Muscle of arm (tissue), 12 donors: ENCODE results near the gene SLC44A1. TPM values are rescaled to one million over a fixed set of nuclear protein-coding genes. Genes with fewer than 3 reads are reported as not detected.
"Not testable (repeated sequence)": the region's sequence is repeated elsewhere in the genome, so short reads cannot be mapped to it uniquely, and the experiment has no call there.

ENCODE experiments used
- DNase-seq: peaks from one replicate; pipeline ENCODE4 v3.0.0-alpha.2; 2013
- polyA plus RNA-seq, 12 donors: library from polyadenylated mRNA; unstranded; fragments of 120-200 nt; gene quantifications; one replicate each; pipeline ENCODE4 v1.2.1, GENCODE V29; 2013; ENCODE audit not compliant: insufficient read length in 12 of 12

Gene SLC44A1
- polyA plus RNA-seq, 12 donors = 16.0 to 27.0 (median 17.9) TPM; not detected in 1

DNA sequence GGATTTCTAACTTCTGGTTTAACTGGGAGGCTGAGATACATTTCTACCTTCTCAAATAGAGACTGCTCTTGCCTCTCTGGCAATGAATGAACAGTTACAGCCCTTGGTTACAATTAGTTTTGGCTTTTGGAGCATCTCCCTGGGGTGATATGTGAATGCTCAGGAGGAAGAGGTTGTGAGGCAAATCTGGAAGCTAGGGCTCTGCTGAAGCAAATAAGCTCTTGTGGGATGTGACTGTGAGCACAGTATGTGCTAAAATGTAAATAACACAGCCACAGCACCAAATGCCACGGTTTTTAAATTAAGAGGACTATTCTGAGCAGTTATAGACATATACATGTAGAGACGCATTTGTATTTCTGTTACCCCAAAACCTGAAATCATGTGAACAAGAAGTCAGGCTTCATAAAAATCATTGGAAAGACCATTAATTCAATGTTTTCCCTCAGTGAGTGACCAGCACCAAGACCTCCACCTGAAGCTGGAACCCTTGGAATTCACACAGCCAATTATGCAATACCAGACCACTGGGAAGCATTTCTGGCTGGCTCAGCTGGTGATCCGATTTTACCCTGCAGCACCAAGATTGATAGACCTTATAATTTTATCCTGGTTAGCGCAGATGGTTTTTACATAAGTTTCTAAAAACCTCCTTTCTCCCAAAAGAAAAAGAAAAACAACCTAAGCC, 3.0 kb upstream of the SLC44A1 start:
- DNase-seq = no peak

DNA sequence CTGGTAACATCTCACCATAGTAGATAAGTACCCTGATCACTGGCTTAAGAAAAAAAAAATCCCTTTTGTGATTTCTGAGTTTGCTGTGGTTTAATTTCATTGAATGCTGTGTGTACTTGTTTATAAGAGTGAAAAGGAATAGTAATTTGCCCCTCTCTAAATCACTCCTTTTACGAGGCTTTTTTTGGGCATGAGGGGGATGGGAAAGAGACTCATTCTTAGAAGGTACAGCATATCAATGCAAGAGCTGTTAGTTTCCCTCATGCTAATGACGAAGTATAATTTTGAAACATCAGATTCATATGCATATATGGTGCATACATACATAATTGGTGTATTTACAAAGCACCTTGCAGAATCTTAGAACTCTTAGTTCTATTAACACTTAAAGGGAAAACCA, 2.4 kb upstream of the SLC44A1 start:
- no peak for DNase-seq

DNA sequence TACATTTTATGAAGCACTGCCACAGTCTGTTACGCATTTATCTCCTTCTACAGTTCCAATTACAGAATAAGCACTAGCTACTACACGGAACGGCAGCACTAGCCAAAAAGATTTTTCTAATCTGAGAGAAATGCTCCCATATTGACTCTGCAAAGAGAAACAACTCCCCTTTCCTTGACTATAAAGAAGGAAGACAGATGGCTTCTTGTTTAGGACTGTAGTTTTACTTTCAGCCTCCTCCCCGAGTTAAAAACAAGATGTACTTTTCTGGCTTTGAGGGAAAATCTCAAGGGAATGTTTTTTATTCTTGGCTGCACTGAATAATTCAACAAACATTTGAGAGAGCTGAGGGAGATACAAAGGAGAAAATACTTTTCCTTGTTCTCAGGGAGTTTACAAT, 1.9 kb upstream of the SLC44A1 start:
- no peak for DNase-seq

DNA sequence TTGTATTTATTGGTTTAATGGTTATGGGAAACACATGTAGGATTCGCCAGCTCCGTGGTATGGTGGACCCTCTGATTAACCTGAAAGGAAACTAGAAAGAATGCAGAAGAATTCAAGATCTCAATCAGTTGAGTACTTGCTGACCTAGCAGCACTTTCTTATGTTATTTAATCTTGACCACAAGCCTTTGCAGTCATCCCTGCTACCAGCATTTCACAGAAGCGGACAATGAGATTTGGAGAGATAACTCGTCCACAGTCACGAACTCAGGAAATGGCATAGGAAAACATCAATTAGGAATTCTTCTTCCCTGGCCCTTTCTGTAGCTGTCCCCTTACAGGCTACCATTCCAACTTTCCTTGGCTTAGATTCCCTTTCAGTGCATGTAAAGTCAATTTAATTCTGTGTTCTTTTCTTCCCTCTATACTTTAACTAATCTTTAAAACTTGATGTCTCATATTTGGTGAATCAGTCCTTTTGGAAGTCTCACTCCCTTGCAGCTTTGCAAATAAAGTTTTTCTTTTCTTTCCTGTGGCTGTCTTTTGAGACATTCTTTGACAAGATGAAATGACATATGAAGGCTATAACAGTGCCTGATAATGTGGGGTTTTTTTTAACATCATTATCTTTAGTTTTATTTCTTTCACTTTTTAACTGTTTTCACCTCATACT, 1.3 kb upstream of the SLC44A1 start:
- no peak for DNase-seq

DNA sequence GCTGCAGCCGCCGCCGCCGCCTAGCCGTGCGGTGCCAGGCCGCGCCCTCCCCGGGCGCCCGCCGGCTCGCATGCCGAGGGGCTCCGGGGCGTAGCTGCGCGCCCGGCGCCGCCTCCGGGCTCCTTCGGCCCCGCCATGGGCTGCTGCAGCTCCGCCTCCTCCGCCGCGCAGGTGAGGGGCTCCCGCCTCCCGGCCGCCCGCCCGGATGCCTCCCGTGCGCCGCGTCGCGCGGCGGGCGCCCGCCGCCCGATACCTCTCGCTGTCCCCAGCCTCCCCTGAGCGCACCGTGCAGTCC, 230 bp downstream of the SLC44A1 start:
- no peak for DNase-seq

DNA sequence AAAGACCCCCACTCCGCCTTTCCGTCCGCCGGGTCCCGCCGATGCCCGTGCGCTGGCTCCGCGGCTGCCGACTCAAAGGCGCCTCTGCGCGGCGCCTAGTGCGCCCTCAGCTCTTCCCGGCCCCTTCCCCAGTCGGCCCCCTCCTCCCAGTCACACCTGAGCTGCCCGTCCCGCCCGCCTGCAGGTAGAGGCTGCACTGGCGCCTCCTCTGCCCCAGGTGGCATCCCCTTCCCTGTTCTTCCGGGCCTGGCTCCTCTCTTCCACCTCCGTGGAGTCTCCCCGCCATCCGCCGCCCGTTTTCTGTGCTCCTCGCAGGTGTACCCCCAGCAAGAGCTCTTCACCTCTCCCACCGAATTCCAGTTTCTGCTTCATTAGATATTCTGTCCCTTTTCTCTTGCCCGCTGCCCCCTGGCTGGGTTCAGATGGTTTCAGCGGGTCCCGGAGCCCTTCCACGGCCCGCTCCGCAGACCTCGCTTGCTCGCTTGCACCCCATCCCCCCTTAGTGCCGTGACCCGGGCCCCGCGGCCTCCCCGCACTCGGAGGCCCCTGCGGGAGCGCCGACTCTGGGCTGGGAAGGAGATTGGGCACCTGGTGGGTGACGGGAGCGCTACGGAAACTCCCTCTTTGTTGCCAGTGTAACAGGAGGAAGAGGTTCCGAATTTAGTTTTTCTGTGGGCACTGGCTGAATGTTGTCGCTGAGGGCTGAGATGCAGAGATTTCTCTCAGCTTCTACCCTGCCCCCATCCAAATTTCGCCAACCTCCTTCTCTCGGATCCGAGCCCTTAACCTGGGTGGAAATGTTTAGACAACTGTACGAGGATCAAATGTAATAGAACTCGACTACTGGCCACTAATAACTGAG, 809 bp downstream of the SLC44A1 start:
- DNase-seq = no peak

DNA sequence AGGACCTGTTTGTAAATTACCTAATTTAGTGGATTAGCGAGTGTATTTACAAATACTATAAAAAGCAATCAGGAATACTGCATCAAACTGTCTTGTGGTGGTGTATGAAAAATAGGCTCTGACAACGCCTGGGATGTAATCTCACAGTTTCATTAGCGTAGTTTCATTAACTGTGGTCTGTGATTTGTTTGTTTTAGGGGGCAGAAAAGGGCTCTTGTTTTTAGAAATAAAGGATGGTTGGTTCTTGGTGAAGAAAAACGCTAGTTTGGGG, 1.4 kb downstream of the SLC44A1 start:
- no peak for DNase-seq

DNA sequence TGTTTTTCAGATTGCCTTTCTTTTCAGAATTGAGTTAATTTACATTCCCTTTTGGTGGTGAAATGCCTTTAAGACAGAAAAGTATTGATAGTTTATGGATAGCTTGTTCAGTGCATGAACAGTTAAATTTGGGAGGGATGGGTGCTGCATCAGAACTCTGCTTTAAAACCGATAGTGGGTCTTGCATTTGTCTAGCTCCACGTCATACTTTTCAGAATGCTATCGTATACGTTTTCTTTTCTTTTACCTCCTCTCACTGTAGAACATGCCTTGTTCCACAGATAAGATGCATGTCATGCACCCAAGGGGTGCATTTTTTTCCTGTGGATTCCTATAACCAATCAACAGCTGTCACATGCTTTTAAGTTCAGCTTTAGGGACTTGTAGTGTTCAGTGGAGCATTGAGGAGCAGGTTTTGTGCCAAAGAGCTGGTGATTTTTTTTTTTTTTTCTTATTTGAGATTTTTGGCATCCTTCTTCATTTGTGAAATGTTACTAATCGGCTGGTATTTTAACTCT, 2.3 kb downstream of the SLC44A1 start:
- DNase-seq = no peak

DNA sequence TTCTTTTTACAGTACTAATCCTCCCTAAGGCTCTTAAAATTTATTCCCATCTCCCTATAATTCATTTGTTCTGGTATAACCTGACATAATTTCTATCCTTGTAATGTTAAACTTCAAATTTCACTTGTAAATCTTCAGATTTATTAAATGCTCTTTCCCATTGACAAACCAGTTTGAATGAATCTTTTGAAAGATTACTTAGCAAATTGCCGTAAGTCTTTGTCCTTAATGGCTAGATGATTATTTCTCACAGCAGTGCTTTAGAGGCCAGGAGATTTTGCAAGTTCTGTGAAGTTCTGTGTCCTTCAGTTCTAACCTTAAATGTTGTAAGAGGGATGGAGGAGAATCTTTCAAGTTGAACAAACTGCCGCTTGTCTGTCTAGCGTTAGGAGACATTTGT, 4.2 kb downstream of the SLC44A1 start:
- DNase-seq = no peak

DNA sequence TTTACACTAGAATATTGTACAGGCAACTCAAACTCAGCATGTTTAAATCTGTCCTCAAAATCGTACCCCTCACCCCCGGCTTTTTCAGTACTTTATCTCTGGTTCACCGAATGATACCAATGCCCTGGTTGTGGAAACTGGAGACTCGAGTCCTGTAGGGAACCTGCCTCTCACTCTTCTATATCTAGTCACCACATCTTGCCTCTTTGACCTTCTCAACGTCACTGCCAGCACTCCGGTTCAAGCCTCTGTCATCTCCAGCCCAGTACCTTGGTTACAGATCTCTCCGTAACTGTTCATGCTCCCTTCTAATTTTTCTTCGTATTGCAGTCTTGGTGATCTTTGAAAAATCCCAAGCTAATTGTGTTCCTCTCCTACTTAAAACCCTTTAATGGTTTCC, 6.7 kb downstream of the SLC44A1 start:
- no peak for DNase-seq

DNA sequence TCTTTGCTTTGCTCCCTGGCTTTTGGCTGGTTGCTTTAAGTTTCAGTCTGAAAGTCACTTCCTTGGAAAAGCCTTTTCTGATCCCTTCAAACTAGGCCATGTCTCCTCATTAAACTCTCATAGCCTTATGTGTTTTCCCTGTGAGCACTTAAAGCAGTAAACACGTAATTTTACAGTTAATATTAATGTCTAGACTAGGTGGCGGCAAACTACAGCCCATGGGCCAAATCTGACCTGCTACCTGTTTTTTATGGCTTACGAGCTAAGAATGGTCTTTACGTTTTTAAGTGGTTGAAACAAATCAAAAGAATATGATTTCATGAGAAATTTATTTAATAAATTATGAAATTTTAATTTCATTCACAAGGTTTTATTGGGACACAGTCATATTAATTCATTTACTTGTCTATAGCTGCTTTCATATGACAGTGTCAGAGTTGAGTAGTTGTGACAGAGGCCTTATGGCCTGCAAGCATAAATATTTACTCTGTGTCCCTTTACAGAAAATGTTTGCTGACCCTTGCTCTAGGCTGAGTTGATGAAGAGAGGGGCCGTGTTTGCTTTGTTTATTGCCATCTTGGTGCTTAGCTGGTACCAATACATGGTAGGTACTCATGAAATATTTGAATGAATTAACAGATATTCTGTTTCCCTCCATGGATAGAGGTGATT, 7.4 kb downstream of the SLC44A1 start:
- DNase-seq = no peak

DNA sequence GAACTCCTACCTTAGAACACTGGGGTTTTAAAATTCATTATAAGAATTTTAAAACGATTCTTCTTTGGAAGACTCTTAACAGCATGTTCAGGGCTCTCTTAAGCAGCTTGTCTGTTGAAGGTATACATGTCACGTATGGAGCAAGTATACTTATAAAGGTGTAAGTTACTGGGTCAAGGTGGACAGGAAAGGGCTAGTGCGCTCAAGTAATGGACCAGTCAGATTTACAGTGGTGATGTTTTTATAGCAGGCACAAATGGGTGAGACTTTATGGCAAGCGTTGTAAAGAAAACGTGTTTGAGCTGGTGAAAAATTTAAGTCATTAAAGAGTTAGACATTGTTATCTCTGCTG, 7.9 kb downstream of the SLC44A1 start:
- DNase-seq = no peak

DNA sequence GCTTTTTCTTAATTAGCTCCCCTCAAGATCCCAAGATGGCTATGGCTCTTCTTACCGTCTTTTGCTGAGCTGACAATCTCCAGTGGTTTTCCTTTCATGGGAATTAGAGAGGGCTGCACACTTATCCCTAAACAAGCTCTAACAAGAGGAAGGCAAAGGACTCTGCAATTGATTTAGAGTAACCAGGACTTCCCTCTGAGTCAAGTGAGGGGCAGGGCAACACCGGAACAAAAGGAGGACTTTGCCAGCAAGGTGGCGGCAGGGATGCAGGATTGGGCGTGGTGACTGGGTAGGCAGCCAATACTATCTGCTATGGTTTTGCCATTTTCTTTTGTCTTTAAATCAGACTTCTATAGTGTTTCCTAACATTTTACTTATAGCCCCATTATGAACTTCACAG, 9.8 kb downstream of the SLC44A1 start:
- no peak for DNase-seq

DNA sequence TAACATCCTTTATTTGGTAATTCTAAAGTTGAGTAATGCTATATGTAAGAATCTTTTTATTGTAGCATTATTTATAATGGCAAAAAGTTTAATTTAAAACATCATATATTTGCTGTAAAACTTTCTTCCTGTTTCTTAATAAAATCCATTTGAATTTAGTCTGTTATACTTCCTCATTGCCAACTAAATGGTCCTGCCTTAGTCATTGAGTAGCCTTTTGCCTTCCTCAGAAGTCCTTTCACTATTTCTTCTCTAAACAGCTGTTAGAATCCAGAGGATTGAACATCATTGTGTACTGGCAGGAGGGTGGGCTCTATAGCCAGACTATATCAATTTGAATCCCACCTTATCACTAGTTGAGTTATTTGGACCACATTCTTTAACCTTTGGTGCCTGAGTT, 11.0 kb downstream of the SLC44A1 start:
- DNase-seq = no peak

DNA sequence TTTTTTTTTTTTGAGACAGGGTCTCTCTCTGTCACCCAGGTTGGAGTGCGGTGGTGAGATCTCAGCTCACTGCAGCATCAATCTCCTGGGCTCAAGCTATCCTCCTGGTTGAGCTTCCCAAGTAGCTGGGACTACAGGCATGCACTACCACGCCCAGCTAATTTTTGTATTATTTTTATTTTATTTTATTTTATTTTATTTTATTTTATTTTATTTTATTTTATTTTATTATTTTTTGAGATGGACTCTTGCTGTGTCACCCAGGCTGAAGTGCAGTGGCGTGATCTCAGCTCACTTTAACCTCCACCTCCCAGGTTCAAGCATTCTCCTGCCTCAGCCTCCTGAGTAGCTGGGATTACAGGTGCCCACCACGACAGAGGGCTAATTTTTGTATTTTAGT, 12.1 kb downstream of the SLC44A1 start:
- not testable (repeated sequence) for DNase-seq

DNA sequence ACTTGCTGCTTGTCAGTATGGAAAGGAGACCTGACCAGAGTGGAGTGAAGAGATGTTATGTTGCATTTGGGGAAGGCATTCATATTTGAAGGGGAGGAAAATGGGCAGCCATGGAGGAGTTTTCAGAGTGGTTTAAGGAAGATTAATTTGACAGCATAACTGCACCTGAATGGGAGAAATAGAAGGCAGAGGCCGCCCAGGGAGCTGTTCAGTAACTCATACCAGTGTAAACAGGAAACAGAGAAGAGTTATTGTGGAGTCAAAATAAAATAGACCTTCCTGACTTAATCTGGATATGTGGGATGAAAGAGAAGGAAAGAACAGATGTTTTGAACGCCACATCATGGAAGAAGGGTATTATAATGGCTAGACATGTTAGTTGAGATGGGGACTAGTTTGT, 13.4 kb downstream of the SLC44A1 start:
- no peak for DNase-seq

DNA sequence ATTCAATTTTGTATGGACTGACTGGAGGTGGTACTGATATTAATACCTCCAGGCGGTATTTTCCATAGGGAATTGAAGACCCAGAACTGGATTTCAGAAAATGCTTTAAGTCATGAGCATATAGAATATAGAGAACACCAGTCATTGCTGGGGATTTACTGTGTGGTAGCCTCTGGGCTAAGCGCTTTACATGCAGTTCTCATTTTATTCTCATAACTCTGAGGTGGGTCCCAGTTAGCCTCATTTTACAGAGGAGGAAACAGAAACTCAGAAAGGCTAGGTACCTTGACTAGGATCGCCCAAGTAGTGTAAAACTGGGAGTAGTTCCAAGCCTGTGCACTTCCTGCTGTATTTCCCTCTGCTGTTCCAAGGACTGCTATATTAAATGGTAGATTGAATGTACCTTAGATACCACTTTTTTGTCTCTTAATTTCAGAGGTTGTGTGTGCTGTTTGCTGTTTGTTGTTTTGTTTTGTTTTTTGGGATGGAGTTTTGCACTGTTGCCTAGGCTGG, 13.8 kb downstream of the SLC44A1 start:
- no peak for DNase-seq

DNA sequence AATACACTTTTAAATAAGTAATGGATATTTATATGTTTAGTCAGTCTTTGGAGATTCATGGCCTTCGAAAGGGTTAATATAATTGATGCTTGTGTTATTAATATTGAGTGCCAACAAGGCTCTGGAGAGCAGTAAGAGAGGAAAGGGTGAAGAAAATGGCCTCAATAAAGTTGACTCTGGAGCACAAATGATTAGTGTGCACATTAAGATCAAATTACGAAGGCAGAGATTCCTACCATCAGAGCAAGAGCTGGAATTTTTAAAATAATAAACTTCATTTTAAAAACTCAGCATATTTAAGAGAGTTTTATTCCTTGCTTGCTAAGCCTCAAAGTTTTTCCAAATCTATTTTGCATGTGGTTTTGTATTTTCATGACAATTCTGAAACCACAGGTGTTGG, 14.8 kb downstream of the SLC44A1 start:
- no peak for DNase-seq

DNA sequence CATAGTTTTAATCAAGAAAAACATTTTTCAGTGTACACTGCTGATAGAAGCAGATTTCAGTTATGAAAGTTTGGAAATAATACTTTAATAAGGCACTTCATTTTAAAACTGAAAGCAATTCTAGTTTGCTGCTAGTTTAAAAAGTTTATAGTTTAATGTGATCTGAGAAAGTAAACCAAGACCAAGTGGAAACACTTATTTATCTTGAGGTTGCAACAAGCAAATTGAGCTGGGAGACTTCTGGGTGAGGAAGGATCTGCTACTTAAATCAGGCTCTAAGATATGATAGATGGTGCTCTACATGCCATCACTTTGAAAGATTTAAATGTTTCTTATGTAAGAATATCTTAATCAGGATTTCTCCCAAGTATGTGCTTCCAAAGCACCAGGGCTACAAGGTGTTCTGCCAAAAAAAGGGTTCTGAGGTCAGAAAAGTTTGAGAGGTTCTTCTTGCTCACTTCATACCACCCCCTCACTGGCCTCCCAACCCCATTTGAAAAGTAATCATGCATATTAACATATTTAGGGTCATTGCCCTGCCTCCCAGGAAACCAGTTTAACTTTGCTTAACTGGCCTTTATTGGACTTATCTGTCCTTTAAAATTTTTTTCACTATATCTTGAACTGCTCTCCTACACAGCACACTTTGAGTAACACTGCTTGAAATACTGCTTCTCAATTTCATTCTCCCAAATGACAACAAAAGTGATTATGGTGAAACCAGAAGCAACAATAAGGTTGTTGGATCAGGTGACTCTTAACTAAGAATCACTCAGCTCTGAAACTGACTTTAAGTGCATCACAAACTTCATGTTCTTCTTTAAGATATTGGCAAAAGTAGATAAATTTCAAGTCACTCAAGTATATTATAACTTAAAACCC, 15.5 kb downstream of the SLC44A1 start:
- no peak for DNase-seq

DNA sequence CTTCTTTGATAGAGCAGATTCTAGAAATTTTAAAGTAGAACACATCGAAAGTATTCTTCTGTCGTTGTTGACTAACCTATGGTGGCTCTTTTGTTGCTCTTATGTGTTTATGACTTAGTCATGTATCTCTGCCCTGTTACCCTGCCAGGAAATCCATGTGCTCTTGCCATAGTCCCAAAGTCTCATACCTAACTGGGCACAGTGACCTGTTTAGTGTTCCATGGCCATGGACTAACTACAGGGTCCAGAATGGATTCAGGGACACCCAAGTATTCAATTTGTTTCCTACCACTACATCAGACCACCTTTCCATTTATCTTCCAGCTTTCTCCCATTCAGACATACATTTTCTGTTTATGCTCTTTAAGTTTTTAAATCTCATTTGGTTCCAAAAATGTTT, 18.0 kb downstream of the SLC44A1 start:
- no peak for DNase-seq

DNA sequence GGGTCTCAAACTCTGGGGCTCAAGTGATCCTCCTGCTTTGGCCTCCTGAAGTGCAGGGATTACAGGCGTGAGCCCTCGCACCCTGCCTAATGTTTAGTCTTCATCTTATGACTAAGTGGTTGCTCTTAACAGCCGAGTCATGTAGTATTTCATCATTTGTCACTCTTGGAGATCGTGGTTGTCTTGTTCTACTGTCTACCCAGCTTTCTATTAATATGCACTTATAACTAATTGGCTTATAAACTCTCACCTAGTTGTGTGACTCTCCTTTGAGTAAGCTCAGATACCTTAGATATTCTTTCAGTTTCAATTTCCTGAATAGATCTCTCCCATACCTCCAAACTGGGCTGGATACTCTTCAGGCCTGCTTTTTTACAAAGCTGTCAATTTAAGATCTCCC, 19.9 kb downstream of the SLC44A1 start:
- no peak for DNase-seq
